HG03280 (cell line): ENCODE results near the gene PPP6R2.

Experiments
- ATAC-seq: cut with Tn5 transposase; IDR thresholded peaks from one replicate; pipeline ENCODE4 v1.9.1; 2021; ENCODE audit warnings: mild to moderate bottlenecking, moderate library complexity; ENCODE audit not compliant: unreplicated experiment

Gene PPP6R2

GRCh38 chr22:50342651-50343540 lies at the start of gene PPP6R2:
Gene PPP6R2, plus strand, starts transcription at chr22:50343327. Its CDS starts 50,582 bp downstream, at chr22:50393909.
- peak; percentile 68 for ATAC-seq

GRCh38 chr22:50293441-50294318 lies 49.4 kb upstream of the PPP6R2 start:
- no peak for ATAC-seq

- no peak for ATAC-seq
These were observed 48.8 kb upstream of the PPP6R2 start for GRCh38 chr22:50294319-50294656.

DNA sequence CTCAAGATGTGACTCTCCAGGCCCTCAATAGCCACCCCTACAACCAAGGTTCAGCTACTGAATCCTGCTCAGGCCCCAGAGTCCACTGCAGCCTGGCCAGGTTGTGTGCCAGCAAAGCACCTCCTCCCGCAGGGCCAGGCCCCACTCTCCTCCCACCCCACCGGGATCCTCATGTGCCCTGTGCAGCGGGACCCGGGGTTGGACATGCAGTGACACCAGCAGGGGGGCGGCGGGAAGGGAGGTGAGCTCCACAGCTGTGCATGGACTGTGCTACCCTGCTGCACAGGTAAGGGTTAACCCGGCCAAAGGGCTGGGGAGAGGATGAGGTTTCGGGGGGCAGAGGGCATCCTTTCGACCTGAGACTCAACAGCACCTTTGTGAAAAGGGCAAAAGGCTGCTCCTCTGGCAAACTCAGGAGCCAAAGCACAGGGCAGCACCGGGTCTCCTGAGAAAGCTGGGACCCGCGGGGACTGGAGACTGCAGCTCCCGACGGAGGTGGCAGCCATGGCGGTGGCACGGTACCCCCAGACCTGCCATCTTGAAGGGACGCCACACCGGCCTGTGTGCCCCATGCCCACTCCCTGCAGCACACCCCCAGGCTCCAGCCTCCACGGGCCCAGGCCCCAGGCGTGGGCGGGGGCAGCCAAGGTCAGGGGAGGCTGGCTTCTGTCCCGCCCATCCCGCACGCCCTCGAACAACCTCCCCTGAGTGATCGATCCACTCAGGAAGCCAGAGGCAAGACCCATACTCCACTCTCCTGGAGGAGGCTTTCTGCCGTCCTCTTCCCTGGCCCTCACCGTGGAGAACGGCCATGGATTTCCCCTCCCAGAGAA lies 46.3 kb upstream of the PPP6R2 start:
- no peak for ATAC-seq

- ATAC-seq, result no peak
These were observed 45.4 kb upstream of the PPP6R2 start for GRCh38 chr22:50297510-50298265.

DNA sequence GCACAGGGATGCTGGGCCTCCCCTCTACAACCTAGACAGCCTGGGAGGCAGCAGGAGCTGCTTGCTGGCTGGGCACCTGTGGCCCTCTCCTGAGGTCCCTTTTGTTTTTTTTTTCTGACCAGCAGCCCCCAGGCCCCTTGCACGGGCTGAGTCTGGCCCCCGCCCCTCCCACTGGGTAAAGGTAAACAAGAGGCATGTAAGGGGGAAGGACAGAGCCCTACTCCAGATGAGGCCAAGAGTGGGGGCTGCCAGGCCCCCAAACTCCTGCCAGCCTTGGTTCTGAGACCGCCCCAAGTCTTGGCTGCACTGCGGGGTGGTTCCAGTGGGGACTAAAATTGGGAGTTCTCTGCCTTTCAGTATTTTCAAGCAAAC lies 44.9 kb upstream of the PPP6R2 start:
- no peak for ATAC-seq

DNA sequence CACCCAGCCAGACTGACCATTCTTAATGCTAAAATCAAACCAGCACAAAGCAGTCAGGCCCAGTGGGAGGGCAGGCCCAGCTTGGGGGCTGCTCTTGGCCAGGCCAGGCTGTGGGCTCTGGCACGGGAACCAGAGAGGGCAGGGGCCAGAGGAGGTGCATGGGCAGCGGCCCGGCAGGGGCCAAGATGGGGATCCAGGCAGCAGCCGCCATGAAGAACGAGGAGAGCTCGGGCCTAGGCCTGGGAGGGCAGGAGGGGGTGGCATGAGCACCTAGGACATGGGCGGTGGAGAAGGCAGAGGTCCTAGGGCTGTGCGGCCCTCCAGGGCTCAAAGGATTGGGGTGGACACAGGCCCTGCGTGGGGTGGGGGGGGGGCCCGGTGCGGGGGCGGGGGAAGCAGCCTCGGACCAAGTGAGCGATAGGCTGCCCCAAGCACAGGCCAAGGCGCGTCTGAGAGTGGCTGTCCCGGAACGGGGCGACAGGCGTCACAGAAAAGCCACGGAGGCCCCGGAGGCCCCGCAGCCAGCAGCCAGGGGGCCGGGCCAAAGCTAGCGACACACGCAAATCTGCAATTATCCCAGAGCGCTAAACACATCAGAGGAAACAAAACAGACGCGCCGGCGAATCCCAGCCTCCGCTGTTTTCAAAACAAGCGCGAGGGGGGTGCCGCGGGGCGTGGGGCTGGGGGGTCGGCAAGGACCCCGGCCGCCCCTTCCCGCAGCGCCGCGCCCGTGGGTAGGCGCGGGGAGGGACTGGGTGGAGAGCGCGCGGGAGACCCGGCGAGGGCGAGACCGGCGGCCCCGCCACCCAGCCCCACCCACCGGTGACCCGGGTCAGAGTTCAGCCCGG lies 44.0 kb upstream of the PPP6R2 start:
- ATAC-seq, result no peak

DNA sequence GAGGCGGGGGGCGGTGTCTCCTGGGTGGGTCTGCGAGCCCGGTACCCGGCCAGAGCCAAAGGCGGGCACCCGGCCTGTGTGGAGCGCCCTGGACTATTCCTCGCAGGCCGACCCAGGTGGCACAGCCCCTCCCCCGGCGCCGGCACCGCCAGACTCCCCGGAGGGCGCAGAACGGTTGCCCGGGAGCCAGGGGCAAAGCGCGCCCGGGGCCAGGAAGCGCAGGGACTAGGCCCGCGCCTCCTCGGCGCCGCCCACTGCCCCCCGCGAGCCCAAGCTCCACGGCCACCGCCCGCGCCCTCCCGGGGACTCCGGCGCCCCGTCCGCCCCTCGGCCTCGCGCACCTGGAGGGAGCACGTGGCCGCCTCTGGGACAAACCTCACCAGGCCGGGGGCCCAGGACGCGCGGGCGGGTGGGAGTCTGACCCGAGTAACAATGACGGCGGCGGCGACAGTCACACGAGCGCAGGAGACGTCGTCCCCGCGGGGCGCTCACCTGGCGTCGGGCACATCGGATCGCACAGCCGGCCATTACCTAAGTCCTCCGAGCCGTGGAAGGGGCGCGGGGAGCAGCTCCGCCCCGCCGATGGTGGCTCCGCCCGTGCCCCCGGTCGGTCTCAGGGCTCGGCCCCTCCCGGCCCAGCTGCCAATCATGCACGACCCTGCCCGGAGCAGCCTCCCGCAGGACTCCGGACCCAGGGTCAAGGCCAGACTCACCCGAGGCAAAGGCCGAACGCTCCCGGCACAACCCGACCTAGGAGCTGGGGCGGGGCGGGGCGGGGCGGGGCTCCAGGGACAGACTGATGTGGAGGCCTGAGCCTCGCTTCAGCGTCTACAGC lies 43.1 kb upstream of the PPP6R2 start:
- ATAC-seq, result no peak

DNA sequence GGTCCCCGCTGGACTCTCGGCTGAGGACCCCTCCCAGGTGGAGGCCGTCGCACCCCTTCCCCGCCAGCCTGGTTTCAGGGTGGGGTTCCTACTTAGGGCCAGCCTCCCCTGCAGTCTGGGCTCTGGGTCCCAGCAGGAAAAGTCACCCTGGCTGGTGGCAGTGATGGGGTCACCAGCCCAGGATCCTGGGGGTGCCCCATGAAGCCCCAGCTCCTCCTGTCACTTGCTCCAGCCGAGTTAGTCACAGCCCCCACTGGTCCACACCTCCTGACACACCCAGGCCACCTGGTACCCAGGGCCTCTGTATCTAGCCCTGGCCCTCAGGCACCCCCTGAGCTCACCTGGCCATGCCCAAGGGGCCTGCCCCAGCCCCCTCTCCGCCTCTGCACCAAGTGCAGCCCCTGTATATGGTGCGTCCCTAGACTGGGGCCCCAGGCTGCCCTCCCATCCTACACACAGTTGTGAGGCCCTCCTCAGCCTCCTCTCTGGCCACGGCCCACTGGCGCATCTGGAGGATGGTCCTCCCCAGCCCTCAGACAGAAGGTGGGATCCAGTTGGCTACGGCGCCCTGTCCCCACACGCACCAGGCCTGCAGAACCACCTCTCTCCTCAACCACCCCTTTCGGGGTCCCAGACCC lies 42.4 kb upstream of the PPP6R2 start:
- ATAC-seq, result no peak

- no peak for ATAC-seq
These were observed 41.5 kb upstream of the PPP6R2 start for GRCh38 chr22:50301581-50301991.

- no peak for ATAC-seq
These were observed 41.0 kb upstream of the PPP6R2 start for GRCh38 chr22:50302041-50302541.

GRCh38 chr22:50302564-50302963 lies 40.6 kb upstream of the PPP6R2 start:
- ATAC-seq, result no peak

GRCh38 chr22:50303515-50303847 lies 39.6 kb upstream of the PPP6R2 start:
- no peak for ATAC-seq

GRCh38 chr22:50303848-50304527 lies 39.1 kb upstream of the PPP6R2 start:
- ATAC-seq, result no peak

DNA sequence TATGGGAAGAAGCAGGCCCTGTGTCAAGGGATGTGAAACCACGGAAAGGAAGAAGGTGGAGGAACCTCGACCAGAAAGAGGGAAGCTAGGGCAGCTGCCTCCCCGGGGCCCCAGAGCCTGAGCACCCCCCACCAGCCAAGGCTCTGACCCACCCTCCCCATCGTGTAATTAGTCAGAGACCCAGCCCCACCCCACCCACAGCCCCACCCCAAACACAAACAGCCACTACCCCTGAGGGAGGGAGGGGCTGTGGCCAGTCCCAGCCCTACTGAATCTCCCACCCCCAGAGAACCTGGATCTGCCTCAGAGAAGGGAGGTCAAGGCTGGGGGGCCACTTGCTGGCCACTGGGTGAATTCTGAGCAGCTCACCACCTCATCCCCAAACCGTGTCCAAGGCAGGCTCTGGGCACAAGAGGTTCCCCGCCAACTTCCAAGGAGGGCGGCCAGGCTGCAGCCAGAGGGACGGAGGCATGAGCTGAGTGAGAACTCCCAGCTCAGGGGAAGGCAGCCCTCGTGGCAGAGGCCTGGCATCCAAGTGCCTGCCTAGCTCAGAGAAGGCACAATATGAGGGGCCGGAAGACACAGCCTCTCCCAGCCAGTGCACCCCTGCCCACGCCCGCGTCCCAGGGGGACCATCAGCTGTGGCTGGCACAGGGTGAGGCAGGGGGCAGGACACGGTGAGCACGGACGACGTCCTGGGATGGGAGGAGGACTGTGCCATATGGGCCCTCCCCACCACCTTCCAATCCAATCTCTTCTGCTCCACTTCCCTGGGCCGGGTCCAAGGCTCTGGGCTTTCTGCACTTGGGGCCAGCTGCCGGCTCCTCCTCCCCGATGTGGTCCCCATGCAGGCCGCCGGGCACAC lies 38.4 kb upstream of the PPP6R2 start:
- no peak for ATAC-seq

DNA sequence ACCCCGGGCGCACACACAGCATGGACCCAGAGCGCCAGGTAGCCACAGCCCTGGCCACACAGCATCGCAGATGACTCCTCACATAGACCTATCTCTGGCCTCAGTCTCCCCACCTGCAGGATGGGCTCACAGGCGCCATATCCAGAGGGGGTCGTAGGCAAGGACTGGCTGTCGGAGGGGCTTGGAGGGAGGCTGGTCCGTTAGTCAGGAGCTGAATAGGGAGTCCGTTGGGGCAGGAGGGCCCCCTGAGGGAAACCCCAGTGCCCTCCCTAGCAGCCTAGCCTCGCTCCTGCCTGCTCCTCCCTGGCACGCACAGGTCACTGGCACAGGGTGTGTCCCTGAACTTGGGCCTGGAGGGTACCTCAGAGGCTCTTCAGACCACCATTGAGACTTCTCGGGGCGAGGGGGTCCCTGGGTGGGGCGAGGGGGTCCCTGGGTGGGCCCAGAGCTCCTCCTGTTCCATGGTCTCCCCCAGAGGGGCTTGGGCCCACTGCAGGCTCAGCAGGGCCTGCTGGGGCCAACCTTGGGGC lies 37.7 kb upstream of the PPP6R2 start:
- no peak for ATAC-seq
